ENCODE data around the gene MNX1. TPM values are rescaled to one million over a fixed set of nuclear protein-coding genes. Genes with fewer than 3 reads are reported as not detected.

Gene MNX1
- total RNA-seq, 4 donors from 2014 or later, result not detected

DNA sequence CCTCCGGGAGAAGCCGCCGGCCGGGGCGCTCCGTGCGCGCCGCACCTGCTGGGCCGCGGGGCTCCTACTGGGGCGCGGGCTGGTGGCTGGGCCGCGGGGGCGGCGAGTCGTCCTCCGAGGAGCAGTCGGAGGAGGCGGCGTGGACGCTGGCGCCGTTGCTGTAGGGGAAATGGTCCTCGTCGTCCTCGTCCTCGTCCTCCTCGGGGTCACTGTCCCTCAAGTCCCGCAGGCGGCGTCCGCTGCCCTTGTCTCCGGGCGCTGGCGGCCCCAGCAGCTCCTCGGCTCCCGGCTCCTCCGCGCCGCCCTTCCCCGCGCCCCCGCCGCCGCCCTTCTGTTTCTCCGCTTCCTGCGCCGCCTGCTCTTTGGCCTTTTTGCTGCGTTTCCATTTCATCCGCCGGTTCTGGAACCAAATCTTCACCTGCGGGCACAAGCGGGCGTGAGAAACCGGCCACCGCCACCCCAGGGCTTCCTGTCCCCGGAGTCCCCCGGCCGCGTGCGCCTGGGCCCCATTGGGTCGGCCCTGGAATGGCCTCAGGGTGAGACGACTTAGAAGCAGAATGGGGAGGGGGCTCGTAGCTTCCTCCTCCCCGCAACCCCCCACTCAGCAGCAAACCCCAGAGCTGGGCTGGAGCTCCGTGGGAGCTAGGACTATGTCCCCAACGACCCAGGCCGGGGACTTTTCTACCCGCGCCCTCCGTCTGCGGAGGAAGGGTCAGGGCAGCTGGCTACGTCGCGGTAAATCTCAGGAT lies 4.8 kb downstream of the MNX1 start:
- no peaks in the 10 kb centered on the region for H3K9me3 ChIP-seq
- 3 to 4% methylated on average over 52 to 65 of the region's 77 CpGs for WGBS, 2 donors
- peaks cover 2 to 92% of the 10 kb centered on the region in 2 donors for H3K27me3 ChIP-seq
- H3K36me3 ChIP-seq, result no peaks in the 10 kb centered on the region
- no peak overlapping the region for H3K27ac ChIP-seq
- TF ChIP-seq, protein P1, sequence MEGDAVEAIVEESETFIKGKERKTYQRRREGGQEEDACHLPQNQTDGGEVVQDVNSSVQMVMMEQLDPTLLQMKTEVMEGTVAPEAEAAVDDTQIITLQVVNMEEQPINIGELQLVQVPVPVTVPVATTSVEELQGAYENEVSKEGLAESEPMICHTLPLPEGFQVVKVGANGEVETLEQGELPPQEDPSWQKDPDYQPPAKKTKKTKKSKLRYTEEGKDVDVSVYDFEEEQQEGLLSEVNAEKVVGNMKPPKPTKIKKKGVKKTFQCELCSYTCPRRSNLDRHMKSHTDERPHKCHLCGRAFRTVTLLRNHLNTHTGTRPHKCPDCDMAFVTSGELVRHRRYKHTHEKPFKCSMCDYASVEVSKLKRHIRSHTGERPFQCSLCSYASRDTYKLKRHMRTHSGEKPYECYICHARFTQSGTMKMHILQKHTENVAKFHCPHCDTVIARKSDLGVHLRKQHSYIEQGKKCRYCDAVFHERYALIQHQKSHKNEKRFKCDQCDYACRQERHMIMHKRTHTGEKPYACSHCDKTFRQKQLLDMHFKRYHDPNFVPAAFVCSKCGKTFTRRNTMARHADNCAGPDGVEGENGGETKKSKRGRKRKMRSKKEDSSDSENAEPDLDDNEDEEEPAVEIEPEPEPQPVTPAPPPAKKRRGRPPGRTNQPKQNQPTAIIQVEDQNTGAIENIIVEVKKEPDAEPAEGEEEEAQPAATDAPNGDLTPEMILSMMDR (IDR thresholded peaks at IDR 0.05), result no peak
- TF ChIP-seq EP300 (IDR thresholded peaks at IDR 0.05) (no peak), POLR2A (IDR thresholded peaks at IDR 0.05) (no peak)
- peak overlapping the region in 1 of 4 donors; percentile 14 for H3K4me3 ChIP-seq
- DNase-seq (ENCODE audit: low spot score in 2 of 2), result no peak
- peaks cover 0 to 63% (median 13%) of the 10 kb centered on the region in 4 donors for H3K4me1 ChIP-seq

DNA sequence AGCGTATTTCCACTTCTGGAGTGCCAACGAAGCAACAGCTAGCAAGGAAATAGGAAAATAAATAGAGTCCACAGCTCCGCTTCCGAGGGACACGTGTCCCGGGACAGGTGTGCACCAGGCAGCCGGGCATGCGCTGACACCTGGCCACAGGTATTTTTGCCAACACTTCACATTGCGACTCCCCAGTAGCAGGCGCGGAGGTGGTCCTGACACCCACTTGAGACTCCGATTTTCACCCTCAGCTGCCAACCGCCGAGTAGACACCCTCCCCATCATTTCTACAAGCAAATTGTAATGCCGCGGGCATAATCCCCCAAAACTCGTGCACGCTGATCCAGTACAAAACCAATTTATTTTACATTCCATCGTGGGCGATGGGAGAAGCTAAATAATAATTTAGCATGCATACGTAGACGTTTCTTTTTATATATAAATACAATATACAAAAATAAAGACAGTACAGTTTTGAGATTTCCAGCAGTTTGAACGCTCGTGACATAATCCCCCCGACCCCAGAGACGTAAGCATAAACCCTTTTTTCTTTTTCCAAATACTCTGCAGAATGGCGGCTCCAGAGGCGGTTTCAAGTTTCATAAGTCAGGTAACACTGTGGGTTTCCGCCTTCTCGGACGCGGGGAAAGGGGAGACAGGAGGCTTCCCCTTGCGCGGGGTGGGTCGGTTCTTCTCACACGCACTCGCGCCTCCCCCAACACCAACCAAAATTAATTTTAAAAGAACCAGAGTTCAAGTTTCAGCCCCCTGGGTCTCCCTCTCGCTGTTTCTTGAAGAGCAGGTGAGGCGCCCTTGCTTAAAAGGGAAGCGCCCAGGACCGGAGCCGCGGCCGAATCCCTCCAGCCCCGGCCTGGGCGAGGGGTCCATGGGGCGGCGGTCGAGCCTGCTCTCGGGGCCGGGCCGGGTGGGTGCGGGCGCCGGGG lies 5.7 kb downstream of the MNX1 start:
- H3K9me3 ChIP-seq, result no peaks in the 10 kb centered on the region
- no peak overlapping the region for H3K27ac ChIP-seq
- H3K27me3 ChIP-seq, result peaks cover 2 to 97% of the 10 kb centered on the region in 2 donors
- no peak for TF ChIP-seq POLR2A (IDR thresholded peaks at IDR 0.05)
- TF ChIP-seq, protein P1 (IDR thresholded peaks at IDR 0.05), result no peak
- no peak for TF ChIP-seq EP300 (IDR thresholded peaks at IDR 0.05)
- 9 to 13% methylated on average over 39 to 46 of the region's 56 CpGs for WGBS, 2 donors
- no peak overlapping the region for H3K4me3 ChIP-seq
- no peaks in the 10 kb centered on the region for H3K36me3 ChIP-seq
- DNase-seq (ENCODE audit: low spot score in 2 of 2), result no peak
- H3K4me1 ChIP-seq, result peaks cover 0 to 65% (median 19%) of the 10 kb centered on the region in 4 donors

DNA sequence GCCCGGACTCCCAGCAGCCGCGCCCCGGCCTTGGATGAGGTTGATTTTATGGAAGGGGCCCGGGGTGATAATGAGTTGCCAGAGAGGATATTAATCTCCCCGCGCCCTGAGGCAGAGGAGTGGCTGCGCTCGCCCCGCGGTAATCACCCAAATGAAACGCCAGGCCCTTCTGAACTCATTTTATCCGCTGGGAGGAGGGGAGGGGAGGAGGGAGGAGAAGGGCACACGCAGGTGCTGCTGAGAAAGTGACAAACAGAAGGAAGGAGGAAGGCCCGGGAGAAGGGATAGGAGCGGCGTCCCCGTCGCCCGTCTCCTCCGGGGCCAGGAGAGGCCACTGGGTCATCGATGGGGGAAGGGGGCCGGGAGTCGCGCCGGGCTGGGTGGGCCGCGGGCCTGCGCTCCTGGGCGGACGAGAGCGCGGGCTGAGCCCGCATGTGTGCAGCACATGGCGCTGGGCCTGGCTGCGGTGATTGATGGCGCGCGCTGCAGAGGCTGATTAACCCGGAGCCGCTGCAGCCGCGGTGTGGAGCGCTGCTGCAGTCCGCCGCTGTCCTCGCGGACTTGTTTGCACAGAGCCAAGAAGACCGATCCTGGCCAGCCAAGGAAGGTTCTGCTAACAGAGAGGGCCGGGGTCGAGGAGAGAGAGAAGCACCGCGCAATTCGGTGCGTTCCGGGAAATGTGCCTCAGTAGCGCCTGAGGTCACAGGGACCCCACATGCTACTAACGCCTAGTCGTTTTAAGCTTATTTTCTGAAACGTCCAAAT lies 6.5 kb downstream of the MNX1 start:
- Histone ChIP-seq H3K27me3 (peaks cover 2 to 99% of the 10 kb centered on the region in 2 donors), H3K4me3 (no peak overlapping the region), H3K27ac (no peak overlapping the region), H3K36me3 (no peaks in the 10 kb centered on the region), H3K9me3 (no peaks in the 10 kb centered on the region), H3K4me1 (peaks cover 0 to 64% (median 20%) of the 10 kb centered on the region in 4 donors)
- TF ChIP-seq, protein P1 (IDR thresholded peaks at IDR 0.05), result no peak
- no peak for TF ChIP-seq EP300 (IDR thresholded peaks at IDR 0.05)
- DNase-seq (ENCODE audit: low spot score in 2 of 2), result no peak
- 1 to 6% methylated on average over 33 to 35 of the region's 60 CpGs for WGBS, 2 donors

DNA sequence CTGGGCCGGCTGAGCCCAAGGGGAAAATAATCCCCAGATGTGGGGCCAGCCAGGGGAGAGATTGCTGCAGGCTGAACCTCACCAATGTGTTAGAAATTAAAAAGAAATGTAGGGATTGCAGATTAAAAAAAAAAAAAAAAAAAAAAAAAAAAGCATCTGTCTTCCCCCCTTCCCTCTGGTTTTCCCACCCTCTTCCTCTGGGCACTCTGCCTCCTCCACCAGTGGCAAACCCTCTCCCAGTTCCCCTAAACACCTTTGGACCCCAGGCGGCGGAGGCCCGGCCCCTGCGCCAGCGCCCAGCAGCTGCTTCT lies 7.1 kb downstream of the MNX1 start:
- no peak overlapping the region for H3K27ac ChIP-seq
- DNase-seq (ENCODE audit: low spot score in 2 of 2), result no peak
- TF ChIP-seq POLR2A (IDR thresholded peaks at IDR 0.05) (no peak), EP300 (IDR thresholded peaks at IDR 0.05) (no peak)
- TF ChIP-seq, protein P1 (IDR thresholded peaks at IDR 0.05), result no peak
- no peaks in the 10 kb centered on the region for H3K36me3 ChIP-seq
- H3K27me3 ChIP-seq, result peaks cover 2 to 99% of the 10 kb centered on the region in 2 donors
- peaks cover 0 to 64% (median 20%) of the 10 kb centered on the region in 4 donors for H3K4me1 ChIP-seq
- H3K9me3 ChIP-seq, result no peaks in the 10 kb centered on the region
- H3K4me3 ChIP-seq, result no peak overlapping the region
- WGBS, 2 donors, result 5 to 8% methylated on average over 6 of the region's 6 CpGs

Data from tibial nerve (tissue), 4 donors.